HG03442 (cell line): ENCODE data around the gene UBE2E2.
"Not testable (repeated sequence)": the region's sequence is repeated elsewhere in the genome, so short reads cannot be mapped to it uniquely, and the experiment has no call there.

Experiments
- ATAC-seq: cut with Tn5 transposase; IDR thresholded peaks from one replicate; pipeline ENCODE4 v1.9.1; 2021; ENCODE audit warnings: mild to moderate bottlenecking, moderate library complexity; ENCODE audit not compliant: unreplicated experiment

UBE2E2 gene

DNA sequence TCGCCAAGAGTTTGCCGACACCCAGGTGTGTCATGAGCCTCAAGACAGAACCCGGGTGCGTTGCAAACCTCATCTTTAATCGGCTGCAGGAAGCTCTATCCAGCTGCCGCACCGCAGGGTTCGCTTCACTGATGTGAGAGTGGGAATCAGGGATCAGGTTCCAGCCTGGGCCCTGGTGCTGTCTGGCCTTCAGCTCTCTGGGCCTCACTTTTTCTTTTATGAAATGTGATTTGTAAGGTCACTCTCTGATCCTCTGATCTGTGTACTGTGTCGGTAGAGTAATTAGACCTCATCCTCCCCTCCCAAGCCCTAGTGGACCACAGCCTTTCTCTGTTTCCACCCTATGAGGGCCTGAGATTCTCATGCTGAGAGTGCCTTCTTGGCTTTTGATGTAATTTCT, 399.8 kb downstream of the UBE2E2 start:
- ATAC-seq: no peak

- no peak for ATAC-seq
These were observed 404.2 kb downstream of the UBE2E2 start for GRCh38 chr3:23607184-23607847.

- no peak for ATAC-seq
These were observed 405.5 kb downstream of the UBE2E2 start for GRCh38 chr3:23608650-23609049.

- ATAC-seq: no peak
These were observed 408.7 kb downstream of the UBE2E2 start for GRCh38 chr3:23611737-23612295.

DNA sequence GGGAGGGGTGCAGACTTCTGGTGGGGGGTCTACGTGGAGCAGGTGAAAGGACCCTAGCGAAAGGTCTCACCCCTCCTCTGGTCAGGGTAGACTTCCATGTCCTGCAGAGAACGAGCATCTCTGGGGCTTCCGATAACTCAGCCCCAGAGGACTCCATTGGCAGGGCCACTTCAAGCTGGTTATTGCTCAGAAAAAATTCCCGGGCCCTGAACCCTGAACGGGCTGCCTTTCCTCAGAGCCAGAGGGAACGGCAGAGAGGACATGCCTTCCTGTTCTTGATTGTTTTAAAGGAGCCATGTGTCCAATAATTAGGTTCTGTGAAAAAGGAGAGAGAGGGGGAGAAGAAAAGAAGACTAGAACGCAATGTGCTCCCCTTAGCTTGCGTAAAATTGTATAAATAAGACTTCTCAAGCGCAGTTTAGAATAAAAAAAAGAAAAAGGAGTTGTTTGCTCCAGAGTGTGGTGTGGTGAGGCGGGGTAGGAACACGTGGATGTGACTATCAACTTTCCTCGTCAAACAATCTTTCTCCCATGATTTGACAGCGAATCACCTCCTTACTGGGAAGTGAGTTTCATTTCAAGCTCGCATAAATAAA, 409.3 kb downstream of the UBE2E2 start:
- ATAC-seq: no peak

DNA sequence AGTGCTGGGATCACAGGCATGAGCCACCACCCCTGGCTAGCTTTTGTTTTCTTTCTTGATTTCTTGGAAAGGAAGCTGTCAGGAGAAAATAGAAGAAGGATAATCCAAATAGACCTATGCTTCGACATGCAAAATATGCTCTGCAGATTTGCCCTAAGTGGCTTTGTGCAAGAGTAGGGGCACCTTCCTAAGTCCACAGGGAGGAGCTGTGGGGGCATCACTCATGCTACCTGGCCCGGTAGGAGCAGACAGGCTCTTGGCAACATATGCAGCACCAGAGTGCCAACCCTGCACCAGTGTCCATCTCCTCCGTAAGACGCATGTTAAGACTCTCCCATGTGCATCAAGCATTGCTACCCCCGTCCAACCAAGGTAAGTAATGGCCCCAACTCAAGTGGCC, 411.9 kb downstream of the UBE2E2 start:
- ATAC-seq: no peak

GRCh38 chr3:23618475-23618874, 415.3 kb downstream of the UBE2E2 start:
- not testable (repeated sequence) for ATAC-seq

- ATAC-seq: no peak
These were observed 416.8 kb downstream of the UBE2E2 start for GRCh38 chr3:23619705-23620637.

- ATAC-seq: no peak
These were observed 417.5 kb downstream of the UBE2E2 start for GRCh38 chr3:23620638-23621015.

DNA sequence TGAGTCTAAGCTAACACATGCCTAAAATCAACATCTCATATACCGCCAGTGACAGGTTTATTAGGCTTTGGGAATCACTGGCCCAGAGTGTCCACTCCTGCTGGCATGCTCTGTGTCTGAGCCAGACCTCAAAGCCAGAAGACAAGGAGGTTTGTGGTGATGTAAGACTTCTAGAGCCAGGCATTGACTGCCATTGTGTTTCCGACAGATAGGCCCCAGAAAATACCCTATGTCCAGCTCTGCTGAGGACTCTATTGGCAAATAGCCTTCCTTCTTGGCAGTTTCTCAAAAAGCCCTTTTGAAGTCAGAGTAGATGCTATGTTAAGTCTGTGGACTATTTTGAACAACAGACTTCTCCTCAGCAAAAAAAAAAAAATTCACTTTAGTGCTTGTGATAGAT, 420.7 kb downstream of the UBE2E2 start:
- ATAC-seq: no peak

DNA sequence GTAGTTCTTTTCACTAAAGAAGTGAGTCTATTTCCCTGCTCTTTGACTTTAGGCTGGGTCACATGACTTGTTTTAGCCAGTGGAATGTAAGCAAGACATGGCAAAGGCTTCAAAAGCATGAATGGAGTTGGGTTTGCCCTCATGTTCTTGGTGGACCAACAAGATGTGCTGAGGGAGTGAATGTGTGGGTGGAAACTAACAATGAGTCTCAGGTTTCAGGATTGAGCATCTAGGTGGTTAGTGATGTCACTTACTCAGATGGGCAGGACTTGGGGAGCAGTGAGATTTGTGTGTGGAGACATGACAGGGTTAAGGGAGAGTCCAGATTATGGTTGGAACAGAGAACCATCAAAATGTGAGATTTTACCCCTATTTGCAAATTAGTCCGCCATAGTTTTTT, 421.2 kb downstream of the UBE2E2 start:
- ATAC-seq: peak; percentile 54

DNA sequence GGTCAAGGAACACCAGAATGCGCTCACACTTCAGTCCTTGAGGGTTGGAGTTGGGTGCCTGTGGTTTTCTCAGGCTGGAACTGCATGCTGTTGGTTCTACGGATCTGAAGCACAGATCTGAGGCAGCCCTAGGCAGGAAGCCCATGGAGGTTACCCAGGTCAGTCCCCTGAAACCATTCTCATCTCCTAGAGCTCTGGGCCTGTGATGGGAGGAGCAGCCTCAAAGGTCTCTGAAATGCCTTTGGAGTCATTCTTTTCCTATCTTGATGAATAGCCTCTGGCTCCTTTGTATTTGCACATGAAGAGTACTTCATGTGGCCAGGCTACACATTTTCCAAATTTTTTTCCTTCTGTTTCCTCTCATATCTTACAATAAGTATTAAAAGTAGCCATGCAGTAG, 423.3 kb downstream of the UBE2E2 start:
- no peak for ATAC-seq

GRCh38 chr3:23629181-23629894, 426.2 kb downstream of the UBE2E2 start:
- no peak for ATAC-seq

GRCh38 chr3:23633261-23633960, 430.3 kb downstream of the UBE2E2 start:
- ATAC-seq: no peak

- ATAC-seq: no peak
These were observed 434.2 kb downstream of the UBE2E2 start for GRCh38 chr3:23637339-23637738.

DNA sequence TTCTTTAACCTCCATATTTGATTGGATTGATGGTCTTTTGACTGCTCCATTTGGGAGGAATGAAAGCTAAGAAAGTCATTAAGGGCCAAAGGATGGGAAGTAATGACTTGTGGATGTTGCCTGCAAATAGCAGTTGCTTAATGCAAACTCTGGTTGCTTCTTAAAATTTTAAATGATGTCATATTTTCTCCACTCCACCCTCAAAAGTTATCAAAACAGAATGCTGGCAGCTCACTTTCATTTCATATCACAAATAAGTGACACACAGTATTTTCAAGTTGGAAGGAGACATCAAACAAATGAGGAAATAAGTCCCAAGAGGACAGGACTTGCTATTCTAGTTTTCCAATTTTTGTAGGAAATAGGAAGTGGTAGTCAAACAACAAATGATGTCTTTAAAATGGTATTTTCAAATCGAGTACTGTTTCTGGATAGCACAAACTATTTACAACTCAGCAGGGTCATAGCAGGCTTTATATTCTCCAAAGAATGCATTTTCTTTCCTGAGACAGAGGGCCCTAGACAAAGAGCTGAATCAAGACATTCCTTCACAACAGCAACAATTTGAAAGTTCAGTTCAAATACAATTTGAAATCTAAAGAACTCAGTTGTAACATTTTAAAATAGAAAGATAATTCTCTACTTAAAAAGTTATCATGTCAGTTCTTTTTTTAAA, 437.5 kb downstream of the UBE2E2 start:
- ATAC-seq: no peak
